HG02798 (cell line): ENCODE results near the gene KRT2.

Experiments
- ATAC-seq: cut with Tn5 transposase; IDR thresholded peaks from one replicate; pipeline ENCODE4 v1.9.1; 2021; ENCODE audit warnings: mild to moderate bottlenecking; ENCODE audit not compliant: unreplicated experiment, poor library complexity

The KRT2 gene

GRCh38 chr12:52669426-52669825, 17.4 kb upstream of the KRT2 start:
- ATAC-seq: no peak

GRCh38 chr12:52667931-52668330, 15.9 kb upstream of the KRT2 start:
- no peak for ATAC-seq

GRCh38 chr12:52667509-52667908, 15.5 kb upstream of the KRT2 start:
- ATAC-seq: no peak

DNA sequence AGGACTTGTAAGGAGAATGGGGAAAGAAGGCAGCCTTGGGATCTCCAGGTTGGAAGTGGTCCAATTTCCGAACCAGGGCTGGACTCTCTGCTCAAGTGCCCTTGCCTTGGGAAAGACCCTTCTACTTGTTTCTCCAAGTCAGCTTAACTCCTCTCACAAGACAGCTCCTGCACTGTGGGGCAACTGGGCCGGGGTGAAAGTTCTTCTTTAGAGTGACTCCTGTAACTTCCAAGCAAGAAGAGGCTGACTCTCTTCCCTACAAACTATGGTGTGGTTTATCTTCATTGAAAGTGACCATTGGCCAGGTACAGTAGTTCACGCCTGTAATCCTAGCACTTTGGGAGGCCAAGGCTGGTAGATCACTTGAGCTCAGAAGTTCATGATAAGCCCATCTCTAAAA, 14.5 kb upstream of the KRT2 start:
- no peak for ATAC-seq

DNA sequence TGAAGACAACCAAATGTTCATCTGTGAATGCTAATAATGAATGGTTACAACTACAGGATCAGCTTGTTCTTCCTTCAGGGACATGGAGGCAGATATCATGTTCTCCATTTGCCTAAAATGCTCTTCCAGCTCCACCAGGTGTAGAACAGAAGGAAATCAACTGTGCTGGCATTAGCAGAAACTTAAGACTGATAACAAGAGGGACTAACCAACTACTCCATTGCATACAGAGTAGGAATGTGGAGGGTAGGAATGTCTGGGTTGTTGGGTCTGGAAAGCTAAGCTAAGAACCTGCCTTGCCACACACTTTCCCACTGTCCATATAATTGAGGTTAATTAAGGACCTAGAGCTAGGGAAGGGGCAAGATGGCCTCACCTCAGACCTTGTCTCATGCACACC, 11.4 kb upstream of the KRT2 start:
- no peak for ATAC-seq

DNA sequence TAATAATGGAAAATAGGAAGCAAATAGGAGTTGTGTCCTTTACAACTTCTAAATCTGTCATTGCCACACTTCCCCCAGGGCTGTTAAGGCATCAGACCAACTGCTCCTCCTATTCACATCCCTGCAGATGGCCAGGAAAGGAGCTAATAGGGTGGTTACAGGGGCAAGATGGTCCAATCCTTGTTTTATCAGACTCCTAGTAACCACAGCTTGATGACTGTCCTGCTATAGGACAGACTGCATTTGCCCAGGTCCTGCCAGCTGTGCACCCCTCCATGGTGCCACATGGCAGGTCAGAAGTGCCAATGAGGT, 10.9 kb upstream of the KRT2 start:
- ATAC-seq: no peak

DNA sequence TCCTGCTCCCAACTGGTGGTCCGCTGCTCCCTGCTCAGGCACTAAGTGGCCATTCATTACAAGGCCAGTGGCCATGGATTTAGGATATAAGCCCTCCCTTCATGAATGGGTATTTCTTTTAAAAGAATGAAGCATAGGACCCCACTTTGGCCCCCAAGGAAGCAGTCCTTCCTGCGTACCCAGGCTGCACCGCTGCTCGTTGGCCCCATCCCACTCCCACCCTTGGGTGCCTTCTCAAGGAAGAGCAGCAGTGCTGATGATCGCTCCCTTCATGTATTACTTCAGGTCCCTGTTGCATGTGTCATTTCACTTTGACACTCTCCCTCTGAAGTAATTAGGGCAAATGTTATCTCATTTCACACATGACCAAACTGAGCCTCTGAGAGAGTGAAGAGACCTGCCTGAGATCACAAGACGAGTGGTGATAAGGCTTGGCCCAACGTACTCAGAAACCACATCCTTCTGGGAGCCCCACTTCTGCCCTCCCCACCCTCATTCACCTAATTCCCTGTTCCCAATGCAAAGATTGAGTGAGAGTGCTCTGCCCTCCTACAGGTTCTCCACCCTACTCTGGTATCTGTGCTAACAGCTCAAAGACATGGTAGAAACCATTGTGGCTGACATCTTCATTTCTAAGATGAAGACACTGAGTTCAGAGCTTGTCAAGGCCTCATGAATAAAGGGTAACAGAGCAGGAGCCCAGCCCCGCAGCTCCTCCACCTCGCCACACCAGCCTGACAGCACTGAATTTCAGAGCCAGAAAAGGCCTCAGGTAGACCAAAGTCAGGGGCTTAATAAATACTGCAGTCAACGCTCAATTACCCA, 10.3 kb upstream of the KRT2 start:
- no peak for ATAC-seq

GRCh38 chr12:52661668-52662067, 9.7 kb upstream of the KRT2 start:
- ATAC-seq: no peak

DNA sequence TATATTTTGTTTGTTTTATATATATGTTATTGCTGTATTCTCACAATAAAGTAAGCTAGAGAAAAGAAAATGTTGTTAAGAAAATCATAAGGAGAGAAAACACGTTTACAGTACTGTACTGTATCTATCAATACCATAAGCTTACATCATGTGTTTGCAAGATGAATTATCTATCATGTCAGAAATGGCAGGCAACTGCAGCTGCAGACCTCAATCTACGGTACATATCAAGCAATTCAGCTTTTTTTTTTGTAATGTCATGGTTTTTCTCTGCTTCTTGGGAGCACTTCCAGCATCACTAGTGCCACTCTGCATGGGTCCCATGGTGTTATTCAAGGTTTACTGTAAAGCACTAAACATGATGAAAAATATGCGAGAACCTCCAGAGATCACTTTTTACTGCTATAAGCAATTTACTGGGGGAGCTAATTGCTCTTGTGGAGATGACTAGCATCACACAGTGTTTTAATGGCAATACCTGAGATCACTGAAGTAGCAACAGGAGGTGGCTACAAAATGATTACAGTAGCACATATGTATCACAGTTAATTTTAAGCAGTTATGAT, 9.0 kb upstream of the KRT2 start:
- ATAC-seq: no peak

DNA sequence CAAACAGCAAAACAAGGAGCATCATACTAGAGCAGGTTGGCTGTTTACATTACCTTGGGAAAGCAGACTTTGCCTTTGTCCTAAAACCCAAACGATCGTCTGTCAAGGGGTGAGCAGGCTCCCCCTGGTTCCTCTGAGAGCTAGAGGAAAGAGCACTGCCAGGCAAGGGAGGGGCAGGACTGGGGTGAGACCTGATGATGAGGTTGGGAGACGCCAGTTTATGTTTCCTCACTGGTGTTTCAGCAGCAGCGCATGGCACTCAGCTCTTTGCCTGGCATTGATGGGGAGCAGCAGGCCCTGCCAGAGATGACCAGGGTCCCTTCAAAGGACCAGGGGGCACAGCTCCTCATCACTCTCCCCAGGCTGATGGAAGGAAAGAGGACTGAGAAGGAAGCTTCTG, 7.9 kb upstream of the KRT2 start:
- no peak for ATAC-seq

DNA sequence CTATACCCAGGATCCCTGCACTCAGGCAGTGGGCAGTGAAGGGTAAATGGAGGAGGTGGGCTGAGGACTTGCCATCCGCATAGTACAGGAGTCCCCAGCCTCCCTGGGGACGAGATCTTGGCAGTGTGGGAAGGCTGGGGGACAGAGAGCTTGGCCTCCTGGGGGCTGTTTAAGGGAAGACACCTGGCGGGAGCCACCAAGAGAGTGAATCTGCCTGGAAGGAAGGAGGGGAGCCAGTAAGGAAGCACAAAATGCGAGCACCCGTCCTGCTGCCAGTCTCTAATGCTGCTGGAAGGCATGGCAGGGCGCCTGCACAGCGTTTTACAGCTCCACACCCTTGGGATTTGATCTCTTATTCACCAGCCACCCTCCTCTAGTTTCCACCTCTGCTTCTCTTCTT, 7.4 kb upstream of the KRT2 start:
- no peak for ATAC-seq

GRCh38 chr12:52658196-52658595, 6.2 kb upstream of the KRT2 start:
- ATAC-seq: no peak

- ATAC-seq: no peak
Measured at GRCh38 chr12:52657250-52657902, 5.4 kb upstream of the KRT2 start.

- ATAC-seq: no peak
Measured at GRCh38 chr12:52656616-52657015, 4.6 kb upstream of the KRT2 start.

- no peak for ATAC-seq
Measured at GRCh38 chr12:52655720-52656124, 3.7 kb upstream of the KRT2 start.

DNA sequence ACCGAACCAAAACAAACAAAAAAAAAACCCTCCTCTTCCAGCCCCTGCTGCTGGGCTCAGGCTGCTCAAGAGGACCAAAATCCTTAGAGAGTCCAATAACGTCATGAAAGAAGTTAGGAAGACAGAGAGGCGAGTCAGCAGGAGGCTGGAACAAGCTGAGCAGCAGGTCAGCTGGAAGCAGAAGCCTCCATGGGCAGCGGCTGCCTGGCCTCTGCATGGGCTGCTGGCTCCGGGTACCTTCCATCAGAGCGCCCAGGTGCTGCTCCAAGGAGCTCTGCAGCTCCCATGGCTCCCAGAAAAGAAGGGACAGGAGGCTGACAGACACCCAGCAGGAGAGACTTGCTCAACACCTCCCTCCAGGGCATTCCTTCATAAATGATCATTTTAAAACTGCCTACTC, 3.2 kb upstream of the KRT2 start:
- ATAC-seq: no peak

GRCh38 chr12:52650520-52651081, 1.4 kb downstream of the KRT2 start:
- ATAC-seq: no peak

DNA sequence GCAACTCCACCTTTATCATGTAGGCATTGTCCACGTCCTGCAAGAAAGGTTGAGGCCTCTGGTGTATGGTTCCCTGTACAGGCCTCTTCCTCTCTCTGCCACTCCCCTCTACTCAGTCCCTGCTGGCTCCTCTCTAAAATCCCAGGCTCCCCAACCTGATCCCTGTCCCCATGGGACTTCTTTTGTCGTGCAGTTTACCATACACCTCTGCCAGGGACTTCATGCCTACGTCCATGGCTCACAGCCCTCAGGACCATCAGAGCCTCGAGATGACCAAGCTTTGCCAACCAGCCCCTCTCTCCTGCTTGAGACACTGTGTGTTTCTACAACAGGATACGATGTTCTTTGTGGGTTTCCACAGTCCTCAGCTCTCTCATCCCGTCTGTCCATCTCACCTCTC, 2.9 kb downstream of the KRT2 start:
- no peak for ATAC-seq

- no peak for ATAC-seq
Measured at GRCh38 chr12:52648012-52648550, 3.9 kb downstream of the KRT2 start.

GRCh38 chr12:52647601-52648000, 4.4 kb downstream of the KRT2 start:
- ATAC-seq: no peak

- no peak for ATAC-seq
Measured at GRCh38 chr12:52646613-52647012, 5.4 kb downstream of the KRT2 start.
